AG04449 (cell line): Measurements from ENCODE around the gene WDR74.

Experiments
- CTCF ChIA-PET: fragments of 350-600 bp; formaldehyde crosslinking; extraction: SDS; loops from one replicate; lab custom pipeline; 2021; ENCODE audit warnings: antibody characterized with exemption; lab: Yijun Ruan, JAX
- POLR2A ChIA-PET: fragments of 400-600, 350-600 bp; formaldehyde crosslinking; extraction: SDS; loops from one replicate; lab custom pipeline; 2020; ENCODE audit warnings: antibody characterized with exemption, inconsistent platforms; lab: Yijun Ruan, JAX
- DNase-seq: peaks from one replicate; pipeline ENCODE4 v3.0.0-alpha.2; 2010; ENCODE audit warnings: low read depth, low spot score
- H3K4me3 ChIP-seq: 2 replicates; pipeline ENCODE4 v1.5.1; 2011; ENCODE audit warnings: low read depth, mild to moderate bottlenecking, control low read depth, low read length
- TF ChIP-seq, protein P1 (sequence below): IDR thresholded peaks from one replicate; pipeline ENCODE4 v1.5.1; 2011; ENCODE audit warnings: mild to moderate bottlenecking, moderate library complexity, low read length, control low read depth, inconsistent platforms; ENCODE audit not compliant: insufficient read depth; ENCODE audit errors: missing control alignments

The WDR74 gene

DNA sequence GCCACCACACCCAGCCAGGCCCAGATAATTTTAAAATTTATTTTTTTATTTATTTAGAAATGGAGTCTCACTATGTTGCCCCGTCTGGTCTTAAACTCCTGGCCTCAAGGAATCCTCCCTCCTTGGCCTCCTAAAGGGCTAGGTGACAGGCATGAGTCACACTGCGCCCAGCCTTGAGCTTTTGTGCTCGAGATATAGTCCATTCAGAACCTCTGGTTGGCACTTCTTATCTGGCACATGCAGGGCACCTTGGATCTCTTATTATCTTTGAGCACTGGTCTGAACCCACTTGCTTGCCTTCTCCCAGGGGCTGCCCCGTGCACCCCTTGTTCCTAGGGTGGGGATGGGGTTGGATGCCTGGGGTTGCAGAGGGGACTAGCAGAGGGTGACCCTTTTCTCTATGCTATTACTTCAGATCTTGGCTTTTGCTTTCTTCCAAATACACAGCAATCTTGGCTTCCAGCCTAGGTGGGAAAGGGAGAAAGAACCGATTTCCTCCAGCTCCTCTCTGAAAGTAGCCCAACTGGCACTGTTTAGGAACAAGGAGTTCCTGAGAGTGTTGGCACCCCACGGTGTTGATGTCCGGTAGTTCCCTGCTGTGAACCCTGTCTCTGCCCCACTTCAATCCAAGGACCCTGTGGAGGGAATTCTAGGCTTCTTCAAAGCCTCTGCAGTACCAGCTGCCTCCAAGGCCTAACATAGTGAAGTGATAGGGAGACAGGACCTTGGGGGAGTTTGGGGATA is 40.0 kb upstream of the WDR74 start:
- no peak for DNase-seq
- ChIA-PET CTCF (interaction anchor here (0.8 to 1.7 kb wide), 3 partner anchors 17 to 93 kb away, joined by 3 to 10 read pairs (median 5); partner anchors contain the start of gene TMEM179B), POLR2A (interaction anchor here (1.0 to 4.3 kb wide), 2 partner anchors 10 to 38 kb away, joined by 3 to 42 read pairs; no protein-coding TSS in a partner anchor)
- TF ChIP-seq, protein P1, sequence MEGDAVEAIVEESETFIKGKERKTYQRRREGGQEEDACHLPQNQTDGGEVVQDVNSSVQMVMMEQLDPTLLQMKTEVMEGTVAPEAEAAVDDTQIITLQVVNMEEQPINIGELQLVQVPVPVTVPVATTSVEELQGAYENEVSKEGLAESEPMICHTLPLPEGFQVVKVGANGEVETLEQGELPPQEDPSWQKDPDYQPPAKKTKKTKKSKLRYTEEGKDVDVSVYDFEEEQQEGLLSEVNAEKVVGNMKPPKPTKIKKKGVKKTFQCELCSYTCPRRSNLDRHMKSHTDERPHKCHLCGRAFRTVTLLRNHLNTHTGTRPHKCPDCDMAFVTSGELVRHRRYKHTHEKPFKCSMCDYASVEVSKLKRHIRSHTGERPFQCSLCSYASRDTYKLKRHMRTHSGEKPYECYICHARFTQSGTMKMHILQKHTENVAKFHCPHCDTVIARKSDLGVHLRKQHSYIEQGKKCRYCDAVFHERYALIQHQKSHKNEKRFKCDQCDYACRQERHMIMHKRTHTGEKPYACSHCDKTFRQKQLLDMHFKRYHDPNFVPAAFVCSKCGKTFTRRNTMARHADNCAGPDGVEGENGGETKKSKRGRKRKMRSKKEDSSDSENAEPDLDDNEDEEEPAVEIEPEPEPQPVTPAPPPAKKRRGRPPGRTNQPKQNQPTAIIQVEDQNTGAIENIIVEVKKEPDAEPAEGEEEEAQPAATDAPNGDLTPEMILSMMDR, result no peak
- peak overlapping the region; percentile 100 for H3K4me3 ChIP-seq

DNA sequence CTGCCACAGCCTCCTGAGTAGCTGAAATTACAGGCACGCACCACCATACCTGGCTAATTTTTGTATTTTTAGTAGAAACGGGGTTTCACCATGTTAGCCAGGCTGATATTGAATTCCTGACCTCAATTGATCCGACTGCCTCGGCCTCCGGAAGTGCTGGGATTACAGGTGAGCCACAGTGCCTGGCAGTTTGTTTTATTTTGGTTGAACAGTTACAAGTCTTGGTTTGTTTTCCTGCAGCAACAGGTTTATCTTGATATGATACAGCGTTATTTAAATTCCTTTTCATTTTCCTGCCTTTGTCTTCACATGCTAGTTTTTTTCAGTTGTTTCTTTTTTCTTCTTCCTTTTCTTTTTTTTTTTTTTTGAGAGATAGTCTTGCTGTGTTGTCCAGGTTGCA is 37.3 kb upstream of the WDR74 start:
- POLR2A ChIA-PET, result no interaction called here
- H3K4me3 ChIP-seq, result no peak overlapping the region
- TF ChIP-seq, protein P1, result no peak

DNA sequence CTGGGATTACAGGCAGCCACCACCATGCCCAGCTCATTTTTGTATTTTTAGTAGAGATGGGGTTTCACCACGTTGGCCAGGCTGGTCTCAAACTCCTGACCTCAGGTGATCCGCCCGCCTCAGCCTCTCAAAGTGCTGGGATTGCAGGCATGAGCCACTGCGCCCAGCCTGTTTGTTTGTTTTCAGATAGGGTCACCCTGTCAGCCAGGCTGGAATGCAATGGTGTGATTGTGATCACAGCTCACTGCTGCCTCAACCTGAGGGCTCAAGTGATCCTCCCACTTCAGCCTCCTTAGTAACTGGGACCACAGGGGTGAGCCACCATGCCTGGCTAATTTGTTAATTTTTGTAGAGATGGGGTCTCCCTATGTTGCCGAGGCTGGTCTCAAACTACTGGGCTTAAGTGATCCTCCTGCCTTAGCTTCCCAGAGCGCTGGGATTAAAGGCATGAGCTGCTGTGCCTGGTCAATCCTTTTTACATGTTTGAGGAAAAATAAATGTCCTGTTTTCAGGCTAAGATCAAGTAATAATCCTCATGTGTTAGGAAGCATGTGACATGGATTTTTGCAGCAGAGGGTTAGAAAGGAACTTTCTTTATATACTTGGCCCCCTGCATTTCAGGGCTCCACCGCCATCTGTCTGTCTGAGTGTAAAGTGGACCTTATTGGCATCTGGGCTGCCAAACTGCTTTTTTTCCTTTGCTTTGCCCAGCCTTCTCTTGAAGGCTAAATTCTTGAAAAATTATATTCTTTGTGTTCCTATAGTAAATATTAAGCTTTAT is 36.5 kb upstream of the WDR74 start:
- H3K4me3 ChIP-seq, result no peak overlapping the region
- no peak for DNase-seq
- POLR2A ChIA-PET, result interaction anchor here (0.6 to 1.2 kb wide), 3 partner anchors 9 to 208 kb away, joined by 3 to 4 read pairs (median 3); no protein-coding TSS in a partner anchor
- CTCF ChIA-PET, result interaction anchor here (1.1 to 4.7 kb wide), 2 partner anchors 10 to 13 kb away, joined by 4 to 38 read pairs; no protein-coding TSS in a partner anchor
- TF ChIP-seq, protein P1, result no peak

More for the DNA sequence above, 37.3 kb upstream of the WDR74 start:
- no peak for DNase-seq
- CTCF ChIA-PET, result interaction anchor here (1.2 to 1.4 kb wide), 2 partner anchors 13 to 16 kb away, joined by 3 to 4 read pairs; no protein-coding TSS in a partner anchor

DNA sequence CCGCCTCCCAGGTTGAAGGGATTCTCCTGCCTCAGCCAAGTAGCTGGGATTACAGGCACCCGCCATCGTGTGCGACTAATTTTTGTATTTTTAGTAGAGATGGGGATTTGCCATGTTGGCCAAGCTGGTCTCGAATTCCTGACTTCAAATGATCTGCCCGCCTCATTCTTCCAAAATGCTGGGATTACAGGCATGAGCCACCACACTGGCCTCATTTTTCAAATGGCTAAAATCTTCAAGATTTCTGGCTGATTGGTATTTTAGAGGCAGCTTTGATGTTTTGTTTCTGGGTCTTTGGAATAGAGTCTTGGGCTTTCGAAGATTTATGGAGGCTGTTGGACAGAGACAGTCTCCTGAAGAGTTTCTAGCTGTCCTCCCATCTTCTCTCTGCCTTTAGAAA is 35.5 kb upstream of the WDR74 start:
- TF ChIP-seq, protein P1, result no peak
- DNase-seq, result no peak
- no peak overlapping the region for H3K4me3 ChIP-seq
- ChIA-PET CTCF (interaction anchor here (1.1 to 4.7 kb wide), 3 partner anchors 9 to 88 kb away, joined by 4 to 38 read pairs (median 7); partner anchors contain the start of gene TMEM179B), POLR2A (interaction anchor here (0.9 kb wide), 1 partner anchor 33 kb away, joined by 4 read pairs; no protein-coding TSS in a partner anchor)

DNA sequence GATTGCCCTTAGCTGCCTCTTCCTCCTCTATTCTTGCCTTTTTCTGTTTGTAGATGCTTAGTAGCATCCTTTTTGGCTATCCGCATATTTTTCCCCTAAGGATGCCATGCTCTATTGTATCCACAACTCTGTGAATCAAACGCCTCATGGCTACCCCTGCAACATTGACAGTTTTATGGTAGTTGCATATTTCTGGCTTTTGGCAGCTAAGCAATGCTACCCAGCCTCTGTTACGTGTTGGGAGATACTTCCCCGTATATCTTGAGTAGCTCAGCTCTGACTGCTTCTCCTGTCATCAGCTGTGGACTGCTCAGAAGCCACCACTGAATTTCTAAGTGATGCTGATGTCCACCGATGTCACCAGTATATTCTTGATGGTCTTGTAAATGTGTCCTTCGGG is 26.2 kb upstream of the WDR74 start:
- POLR2A ChIA-PET, result interaction anchor here (0.6 to 1.5 kb wide), 3 partner anchors 16 to 112 kb away, joined by 3 to 5 read pairs (median 4); partner anchors contain the start of genes SLC3A2 and ZBTB3
- H3K4me3 ChIP-seq, result no peak overlapping the region
- DNase-seq, result no peak
- CTCF ChIA-PET, result interaction anchor here (0.9 to 5.8 kb wide), 4 partner anchors 9 to 138 kb away, joined by 3 to 70 read pairs (median 7); partner anchors contain the start of genes HNRNPUL2 and TMEM179B
- TF ChIP-seq, protein P1, result no peak
